Measurements from ENCODE around the gene TBPL1.

DNA sequence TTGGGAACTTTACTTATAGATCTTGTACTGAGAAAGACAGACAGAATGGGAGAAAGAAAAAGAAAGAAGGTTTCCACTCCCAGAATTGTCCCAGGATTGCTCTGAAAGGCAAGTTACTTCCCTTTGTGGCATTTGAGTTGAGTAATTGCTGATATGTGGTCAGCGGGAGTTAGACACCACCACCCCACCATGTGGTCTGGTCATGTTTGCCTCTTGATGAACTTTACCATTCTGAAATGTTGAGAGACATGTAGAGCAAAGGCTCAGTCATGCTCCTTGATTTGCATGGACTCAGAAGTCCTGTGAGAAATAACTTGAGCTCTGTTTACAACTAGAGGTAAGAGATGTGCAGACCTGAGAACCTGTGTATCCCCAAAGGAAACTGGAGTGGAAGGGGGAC is 47.0 kb upstream of the TBPL1 start:
- TF ChIP-seq POLR2A (IDR thresholded peaks at IDR 0.05), result no peak
- TF ChIP-seq, protein P1, sequence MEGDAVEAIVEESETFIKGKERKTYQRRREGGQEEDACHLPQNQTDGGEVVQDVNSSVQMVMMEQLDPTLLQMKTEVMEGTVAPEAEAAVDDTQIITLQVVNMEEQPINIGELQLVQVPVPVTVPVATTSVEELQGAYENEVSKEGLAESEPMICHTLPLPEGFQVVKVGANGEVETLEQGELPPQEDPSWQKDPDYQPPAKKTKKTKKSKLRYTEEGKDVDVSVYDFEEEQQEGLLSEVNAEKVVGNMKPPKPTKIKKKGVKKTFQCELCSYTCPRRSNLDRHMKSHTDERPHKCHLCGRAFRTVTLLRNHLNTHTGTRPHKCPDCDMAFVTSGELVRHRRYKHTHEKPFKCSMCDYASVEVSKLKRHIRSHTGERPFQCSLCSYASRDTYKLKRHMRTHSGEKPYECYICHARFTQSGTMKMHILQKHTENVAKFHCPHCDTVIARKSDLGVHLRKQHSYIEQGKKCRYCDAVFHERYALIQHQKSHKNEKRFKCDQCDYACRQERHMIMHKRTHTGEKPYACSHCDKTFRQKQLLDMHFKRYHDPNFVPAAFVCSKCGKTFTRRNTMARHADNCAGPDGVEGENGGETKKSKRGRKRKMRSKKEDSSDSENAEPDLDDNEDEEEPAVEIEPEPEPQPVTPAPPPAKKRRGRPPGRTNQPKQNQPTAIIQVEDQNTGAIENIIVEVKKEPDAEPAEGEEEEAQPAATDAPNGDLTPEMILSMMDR (IDR thresholded peaks at IDR 0.05), result no peak

All from prostate gland (tissue), 2 donors.